ENCODE results near the gene SIVA1.

The SIVA1 gene

GRCh38 chr14:104751539-104752422, 1.2 kb upstream of the SIVA1 start:
- no peak for DNase-seq

- no peak for DNase-seq
These were observed 568 bp upstream of the SIVA1 start for GRCh38 chr14:104752423-104752734.

- DNase-seq = no peak
These were observed 723 bp downstream of the SIVA1 start for GRCh38 chr14:104753528-104754212.

- DNase-seq = no peak
These were observed 1.4 kb downstream of the SIVA1 start for GRCh38 chr14:104754213-104754851.

GRCh38 chr14:104755621-104756020, 2.7 kb downstream of the SIVA1 start:
- no peak for DNase-seq

- DNase-seq = no peak
These were observed 3.7 kb downstream of the SIVA1 start for GRCh38 chr14:104756477-104757237.

GRCh38 chr14:104757238-104757585, 4.3 kb downstream of the SIVA1 start:
- no peak for DNase-seq

- DNase-seq = no peak
These were observed 4.9 kb downstream of the SIVA1 start for GRCh38 chr14:104757681-104758392.

GRCh38 chr14:104758981-104759969, 6.3 kb downstream of the SIVA1 start:
- no peak for DNase-seq

- DNase-seq = no peak
These were observed 12.6 kb downstream of the SIVA1 start for GRCh38 chr14:104765517-104765916.

- no peak for DNase-seq
These were observed 13.4 kb downstream of the SIVA1 start for GRCh38 chr14:104766256-104766862.

- no peak for DNase-seq
These were observed 14.1 kb downstream of the SIVA1 start for GRCh38 chr14:104766863-104767633.

GRCh38 chr14:104767634-104767918, 14.6 kb downstream of the SIVA1 start:
- DNase-seq = no peak

GRCh38 chr14:104768437-104769323, 15.7 kb downstream of the SIVA1 start:
- no peak for DNase-seq

- no peak for DNase-seq
These were observed 16.6 kb downstream of the SIVA1 start for GRCh38 chr14:104769324-104770071.

- DNase-seq = no peak
These were observed 17.2 kb downstream of the SIVA1 start for GRCh38 chr14:104770072-104770579.

- no peak for DNase-seq
These were observed 17.9 kb downstream of the SIVA1 start for GRCh38 chr14:104770851-104771272.

GRCh38 chr14:104771374-104771773, 18.4 kb downstream of the SIVA1 start:
- DNase-seq = no peak

Measured in NCI-H2029 treated with DMSO at 0.1 percent for 48 hours (cell line).